OCI-M1 (cell line): Measurements from ENCODE around the gene C11orf71.

Experiments used
- DNase-seq: peaks from one replicate; lab custom pipeline; 2025; lab: John Stamatoyannopoulos, UW

Gene C11orf71, protein sequence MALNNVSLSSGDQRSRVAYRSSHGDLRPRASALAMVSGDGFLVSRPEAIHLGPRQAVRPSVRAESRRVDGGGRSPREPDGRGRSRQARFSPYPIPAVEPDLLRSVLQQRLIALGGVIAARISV

DNA sequence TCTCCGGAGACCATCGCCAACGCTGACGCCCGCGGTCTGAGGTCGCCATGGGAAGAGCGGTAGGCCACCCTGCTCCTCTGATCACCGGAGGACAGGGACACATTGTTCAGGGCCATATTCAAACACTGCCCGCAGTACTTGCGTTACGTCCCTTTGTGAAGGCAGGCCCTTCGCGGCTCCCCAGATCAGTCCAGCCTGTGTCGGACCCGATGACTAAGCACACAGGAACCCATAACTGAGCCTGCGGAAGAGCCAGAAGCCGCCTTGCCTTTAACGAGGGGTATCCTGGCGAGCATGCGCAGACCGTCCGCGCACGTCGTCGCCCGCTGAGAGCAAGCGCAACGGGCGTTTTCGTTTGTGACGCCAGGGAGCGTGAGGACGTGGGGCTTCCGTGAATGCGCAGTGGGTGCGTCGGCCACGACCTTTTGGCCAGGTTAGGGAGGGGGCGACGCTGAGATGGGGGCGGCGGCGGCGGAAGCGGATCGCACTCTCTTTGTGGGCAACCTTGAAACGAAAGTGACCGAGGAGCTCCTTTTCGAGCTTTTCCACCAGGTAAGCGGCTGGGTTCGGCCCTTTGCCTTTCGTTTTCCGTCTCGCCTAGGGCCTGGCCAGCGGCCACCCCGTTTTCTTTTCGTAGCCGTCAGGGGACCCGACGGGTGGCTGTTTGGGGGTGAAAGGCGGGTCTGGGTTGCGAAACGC, at the start of gene C11orf71, which contains the start of gene RBM7:
Gene C11orf71 (minus strand): TSS at position 296 of the 699 bp plus-strand sequence. CDS start 180 bp downstream, at position 116.
Gene RBM7 (plus strand): TSS at position 451 of the 699 bp plus-strand sequence. CDS start 6 bp downstream, at position 457.
- peak; percentile 99 for DNase-seq

DNA sequence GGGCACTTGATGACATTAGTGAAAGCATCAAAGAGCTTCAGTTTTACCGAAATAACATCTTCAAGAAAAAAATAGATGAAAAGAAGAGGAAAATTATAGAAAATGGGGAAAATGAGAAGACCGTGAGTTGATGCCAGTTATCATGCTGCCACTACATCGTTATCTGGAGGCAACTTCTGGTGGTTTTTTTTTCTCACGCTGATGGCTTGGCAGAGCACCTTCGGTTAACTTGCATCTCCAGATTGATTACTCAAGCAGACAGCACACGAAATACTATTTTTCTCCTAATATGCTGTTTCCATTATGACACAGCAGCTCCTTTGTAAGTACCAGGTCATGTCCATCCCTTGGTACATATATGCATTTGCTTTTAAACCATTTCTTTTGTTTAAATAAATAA, 49.5 kb upstream of the C11orf71 start:
- peak; percentile 81 for DNase-seq

DNA sequence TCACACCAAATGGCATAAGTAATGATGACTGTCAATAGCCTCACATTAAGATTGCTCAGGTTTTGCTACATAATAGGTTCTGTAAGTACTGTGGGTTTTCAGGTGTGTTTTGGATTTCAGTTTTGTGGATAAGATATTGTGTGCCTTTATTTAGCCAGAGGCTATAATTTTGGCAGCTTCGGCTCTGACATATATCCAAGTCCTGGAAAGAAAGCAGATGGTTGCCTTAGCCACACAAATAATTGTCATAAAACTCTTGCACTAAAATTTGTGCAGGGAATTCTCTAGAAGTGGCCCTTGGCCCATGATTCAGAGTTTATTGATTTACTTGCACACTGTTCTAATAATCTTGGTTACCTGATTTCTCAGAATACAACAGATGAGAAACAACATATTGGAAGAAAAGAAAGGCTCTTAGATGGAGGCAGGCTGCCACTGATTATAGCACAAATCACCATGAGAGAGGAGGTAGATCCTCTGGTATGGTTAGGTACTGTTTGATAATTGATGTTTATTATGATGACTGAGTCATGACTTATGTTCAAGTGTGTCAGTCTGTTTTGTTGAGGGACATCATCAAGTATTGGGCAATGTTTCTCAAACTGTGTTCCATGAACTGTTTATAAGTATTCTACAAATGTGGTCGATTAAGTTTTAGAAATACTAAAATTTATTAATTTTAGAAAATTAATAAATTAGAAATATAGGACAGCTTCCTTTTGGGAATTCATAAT, 48.6 kb upstream of the C11orf71 start:
- DNase-seq: peak; percentile 48

DNA sequence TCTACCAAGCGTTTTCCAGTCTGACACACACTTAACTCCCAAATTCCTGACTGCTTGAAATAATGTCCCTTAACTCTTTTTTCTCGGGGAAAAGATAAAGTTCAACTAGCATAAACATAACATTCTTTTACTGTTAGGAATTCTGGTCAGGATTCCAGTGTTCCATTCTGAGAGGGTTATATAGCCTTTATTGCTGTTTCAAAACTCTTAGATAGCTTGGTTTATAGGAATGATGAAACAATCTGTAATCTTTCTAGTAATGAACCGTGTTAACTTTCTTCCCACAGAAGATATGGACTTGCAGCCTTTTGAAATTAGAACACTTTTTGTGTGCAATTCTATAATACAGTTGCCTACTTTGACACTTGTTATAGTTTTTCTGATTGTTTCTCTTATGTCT, 47.6 kb upstream of the C11orf71 start:
- peak; percentile 92 for DNase-seq

DNA sequence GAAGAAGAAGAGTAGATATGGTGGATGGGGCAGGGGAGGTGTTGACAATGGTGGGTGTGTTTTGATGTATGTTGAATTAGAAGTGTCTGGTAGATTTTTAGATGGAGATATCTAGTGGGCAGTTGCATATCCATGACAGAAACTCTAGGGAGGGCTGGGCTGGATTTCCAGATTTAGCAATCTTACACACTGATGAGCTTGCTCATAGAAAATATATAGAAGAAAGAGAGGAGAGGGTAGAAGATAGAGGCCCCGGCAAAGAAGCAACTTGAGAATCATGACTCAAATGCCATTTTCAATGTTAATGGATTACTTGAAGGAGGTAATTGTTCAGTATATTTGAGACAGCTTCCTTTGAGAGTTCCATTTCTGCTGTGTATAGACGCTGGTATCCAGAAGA, 47.1 kb upstream of the C11orf71 start:
- DNase-seq: peak; percentile 73

DNA sequence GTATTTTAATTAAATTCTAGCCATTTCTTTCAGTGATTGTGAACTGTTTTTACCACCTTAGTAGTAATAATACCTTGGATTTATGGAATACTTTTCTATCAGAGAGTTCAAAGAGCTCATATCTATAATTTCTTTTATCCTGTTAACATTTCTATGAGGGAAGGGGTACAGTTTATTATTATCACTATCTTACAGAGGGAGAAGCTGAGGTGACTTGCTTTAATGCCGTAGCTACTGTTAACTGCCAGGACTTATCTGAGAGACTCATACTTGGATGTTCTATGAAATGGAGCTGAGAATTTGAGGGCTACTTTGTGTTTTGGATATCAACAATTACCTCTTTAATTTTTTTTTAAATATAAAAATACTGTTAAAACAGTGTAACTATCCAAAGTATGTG, 42.2 kb upstream of the C11orf71 start:
- peak; percentile 72 for DNase-seq

DNA sequence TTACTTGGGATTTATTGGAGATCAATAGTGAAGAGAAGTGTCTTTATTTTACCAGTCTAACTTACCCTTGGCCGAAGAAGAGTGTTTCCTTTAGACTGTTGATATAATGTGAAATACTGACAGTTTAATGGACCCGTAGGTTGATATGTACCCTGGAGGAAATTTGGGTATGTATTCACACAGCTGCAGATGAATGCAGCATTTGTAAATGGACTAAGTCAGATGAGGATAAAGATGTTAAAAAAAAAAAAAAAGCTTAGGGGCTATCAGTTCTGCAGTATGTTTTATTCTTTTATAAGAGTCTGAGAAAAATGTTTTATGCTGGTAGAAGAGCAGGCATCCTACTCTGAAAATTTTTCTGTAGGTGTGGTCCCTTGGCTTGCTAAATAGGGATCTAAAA, 41.6 kb upstream of the C11orf71 start:
- peak; percentile 67 for DNase-seq

DNA sequence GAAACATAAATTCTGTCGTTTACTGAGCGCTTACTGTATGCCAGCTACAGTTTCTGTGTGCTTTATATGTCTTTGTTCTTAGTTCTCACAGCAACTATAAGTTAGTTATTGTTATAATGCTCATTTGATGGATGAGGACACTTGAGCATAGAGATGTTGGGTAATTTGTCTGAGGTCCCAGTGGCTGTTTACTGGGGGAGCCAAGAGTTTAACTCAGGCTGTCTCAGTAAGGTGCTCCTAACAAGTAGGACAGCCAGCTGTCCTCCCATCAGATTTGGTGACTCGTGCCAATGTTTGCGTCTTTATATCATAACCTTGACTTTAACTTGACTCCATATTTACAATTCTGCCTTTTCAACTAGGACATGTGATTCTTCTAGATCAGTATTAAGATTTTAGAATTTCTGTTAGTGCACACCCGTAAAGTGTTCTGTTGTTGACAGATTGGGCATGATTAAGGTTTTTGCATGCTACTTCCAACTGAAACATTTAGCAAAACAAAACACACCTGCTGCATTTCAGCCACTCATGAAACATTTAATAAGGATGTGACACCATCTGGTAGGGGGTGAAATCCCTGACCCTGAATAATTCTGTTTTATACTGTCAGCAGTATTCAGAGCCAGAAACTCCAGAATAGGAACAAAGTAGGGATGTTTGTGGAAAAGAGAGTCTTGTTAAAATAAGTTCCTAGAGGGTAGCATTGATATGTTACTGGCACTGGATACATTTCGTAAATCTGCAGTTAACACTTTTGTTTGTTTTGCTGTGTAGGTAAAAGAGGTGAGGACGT, 40.9 kb upstream of the C11orf71 start:
- DNase-seq: peak; percentile 64

DNA sequence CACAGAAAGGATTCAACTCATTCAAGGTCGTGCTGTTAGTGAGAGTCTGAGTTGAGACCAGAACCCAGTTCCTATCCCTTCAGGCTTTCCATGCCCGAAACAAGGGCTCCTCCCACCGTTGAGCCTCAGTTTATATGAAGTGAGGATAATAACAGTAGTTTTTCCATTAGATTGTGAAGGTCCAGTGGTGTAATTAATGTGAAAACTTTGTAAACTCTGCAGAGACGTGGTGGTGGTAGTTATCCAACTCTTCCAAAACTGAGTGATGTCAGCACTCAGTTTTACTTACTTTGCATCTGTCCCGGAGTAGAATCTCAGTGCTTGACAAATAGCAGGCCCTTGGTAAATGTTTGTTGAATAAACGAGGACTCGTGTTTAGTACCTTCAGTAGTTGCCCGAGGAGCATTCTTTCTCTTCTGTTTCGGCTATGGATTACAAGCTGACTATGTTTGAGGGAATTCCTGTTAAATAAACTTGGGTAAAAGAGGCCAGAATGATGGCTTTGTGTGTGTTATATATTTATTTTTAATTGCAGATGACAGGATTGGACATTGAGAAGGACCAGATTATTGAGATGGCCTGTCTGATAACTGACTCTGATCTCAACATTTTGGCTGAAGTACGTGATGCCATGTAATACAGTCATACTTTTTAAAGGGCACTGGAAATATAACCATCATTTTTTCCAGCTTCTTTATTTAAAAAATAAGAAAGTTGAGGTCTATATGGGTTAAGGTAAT, 40.0 kb upstream of the C11orf71 start:
- no peak for DNase-seq

DNA sequence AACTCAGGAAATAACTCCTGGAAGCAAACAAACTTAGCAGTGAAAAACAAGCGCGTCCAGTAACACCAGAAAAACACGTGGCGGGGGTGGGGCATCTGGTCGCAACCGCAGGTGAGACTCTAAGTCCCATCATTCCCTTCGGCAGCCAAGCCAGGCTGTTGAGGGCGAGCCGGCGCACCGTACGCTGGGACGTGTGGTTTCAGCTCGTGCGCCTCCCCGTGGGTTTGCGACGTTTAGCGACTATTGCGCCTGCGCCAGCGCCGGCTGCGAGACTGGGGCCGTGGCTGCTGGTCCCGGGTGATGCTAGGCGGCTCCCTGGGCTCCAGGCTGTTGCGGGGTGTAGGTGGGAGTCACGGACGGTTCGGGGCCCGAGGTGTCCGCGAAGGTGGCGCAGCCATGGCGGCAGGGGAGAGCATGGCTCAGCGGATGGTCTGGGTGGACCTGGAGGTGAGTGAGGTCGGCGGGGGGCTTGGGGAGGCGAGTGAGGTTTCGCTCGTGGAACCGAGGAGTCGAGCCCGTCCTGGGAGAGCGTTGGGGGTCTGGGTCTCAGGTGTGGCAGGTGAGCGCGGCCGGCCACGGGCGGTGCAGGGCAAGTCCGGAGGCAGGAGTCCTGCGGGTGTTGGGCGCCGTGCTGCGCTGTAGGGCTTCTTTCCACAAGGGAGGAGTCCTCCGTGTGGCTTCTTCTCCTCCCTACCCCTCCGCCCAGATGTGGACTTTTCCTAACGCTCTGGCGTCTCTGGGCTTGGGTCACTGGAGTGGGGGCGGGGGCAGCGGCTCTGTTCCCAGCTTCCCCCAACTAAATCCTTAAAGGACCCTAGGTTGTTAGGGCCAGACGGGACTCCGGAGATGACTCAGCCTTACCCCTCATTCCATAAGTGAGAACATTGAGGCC, 39.2 kb upstream of the C11orf71 start, which contains the start of gene REXO2:
Gene REXO2 (plus strand): TSS at position 239 of the 892 bp plus-strand sequence. CDS start 62 bp downstream, at position 301.
- DNase-seq: peak; percentile 99

DNA sequence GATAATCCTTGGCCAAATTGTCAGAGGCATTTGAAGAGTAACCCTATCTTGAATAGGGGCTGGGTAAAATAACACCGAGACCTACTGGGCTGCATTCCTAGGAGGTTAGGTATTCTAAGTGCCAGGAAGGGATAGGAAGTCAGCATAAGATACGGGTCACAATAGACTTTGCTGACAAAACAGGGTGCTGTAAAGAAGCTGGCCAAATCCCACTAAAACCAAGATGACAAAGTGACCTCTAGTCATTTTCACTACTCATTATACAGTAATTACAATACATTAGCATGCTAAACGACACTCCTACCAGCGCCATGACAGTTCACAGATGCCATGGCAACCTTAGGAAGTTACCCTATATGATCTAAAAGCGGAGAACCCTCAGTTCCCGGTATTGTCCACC, 38.0 kb upstream of the C11orf71 start:
- peak; percentile 45 for DNase-seq

DNA sequence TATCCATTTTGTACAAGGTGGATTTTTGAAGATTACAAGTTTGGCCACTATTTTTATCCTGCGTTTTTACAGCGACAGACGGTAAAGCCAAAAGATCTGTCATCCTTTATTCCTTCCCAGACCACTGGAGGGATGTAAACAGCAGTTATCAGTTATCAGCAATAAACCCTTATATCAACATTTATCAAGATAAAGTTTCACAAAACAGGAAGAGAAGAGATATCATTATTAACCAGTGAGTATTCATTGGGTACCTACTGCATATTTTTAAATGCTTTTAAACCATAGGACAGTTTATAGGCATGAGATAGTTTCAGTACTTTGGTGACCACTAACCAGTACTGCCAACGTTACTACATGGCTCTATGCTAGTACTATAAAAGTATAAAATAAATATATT, 33.1 kb upstream of the C11orf71 start:
- no peak for DNase-seq

DNA sequence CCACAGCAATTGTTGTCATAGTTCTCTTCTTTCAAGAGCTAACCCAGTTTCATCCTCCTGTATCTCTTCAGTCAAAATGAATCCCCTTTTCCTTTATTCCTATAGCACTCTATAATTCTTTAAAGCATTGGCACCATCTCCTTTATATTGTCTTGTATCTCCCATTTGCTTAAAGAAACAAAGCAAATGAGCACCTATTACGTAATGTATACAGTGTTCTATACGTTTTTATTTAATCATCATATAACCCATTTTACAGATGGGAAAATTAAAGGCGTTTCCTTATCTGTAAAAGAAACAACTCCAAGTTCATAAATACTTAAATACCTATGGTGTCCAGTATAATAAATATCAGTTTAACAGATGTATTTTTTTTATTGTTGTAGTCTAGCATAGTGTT, 32.6 kb upstream of the C11orf71 start:
- DNase-seq: no peak

DNA sequence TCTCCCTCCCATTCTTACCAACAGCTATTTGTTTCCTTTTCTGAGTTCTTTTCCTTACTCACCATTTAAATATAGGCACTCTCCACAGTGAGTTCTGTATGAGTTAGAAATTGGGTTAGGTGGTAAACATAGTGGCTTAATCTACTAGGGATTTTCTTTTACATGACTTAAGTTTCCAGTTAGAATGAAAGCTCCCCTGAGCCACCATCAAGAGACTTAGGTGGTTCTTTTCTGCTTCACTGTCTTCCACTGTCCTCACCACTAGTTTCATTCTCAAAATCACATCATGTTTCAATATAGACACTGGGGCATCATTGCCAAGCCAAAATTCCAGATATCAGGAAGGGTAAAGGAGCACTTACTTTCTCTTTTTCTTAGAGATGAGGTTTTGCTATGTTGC, 30.0 kb upstream of the C11orf71 start:
- DNase-seq: no peak

DNA sequence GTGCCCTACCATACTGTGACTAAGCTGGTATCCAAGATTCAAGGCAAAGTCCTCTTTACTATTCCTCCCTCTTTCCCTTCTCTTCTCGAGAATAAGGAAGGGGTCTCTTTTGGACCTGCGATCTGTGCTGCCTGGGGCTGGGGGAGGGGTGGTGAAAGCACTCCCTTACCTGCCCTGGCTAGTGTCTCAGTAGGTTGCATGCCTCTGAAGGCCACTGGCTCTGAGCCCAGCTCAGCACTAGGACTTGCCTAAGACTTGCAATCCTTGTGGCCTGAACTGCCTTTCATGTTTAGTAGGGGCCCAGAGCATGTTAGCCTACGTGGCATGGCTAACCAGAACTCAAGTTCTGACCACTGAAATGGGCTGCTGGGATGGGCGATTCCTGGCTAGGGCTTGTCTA, 26.0 kb upstream of the C11orf71 start:
- DNase-seq: no peak

DNA sequence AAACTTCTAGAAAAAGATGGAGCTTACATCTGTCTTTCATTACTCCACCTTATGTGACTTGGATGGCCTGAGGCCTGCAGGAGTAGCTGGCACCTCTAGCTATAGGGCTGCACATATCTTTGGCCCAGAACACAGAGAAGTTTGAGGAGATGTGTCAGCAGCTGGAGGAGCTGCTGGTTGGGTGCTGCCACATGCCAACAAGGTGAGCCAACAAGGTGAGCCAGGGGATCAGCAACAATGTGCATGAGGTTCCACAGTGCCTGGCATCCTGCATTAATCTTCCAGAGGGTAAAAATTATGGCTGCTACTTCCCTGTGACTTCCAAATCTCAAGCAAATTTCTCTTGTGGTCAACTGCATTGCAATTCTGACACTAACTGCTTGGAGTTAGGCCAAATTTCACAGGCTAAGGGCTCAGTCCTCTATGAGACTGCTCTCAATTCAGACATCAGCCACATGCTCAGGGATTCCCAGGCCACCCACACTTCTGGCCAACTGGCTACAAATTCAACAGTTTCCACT, 16.2 kb upstream of the C11orf71 start:
- DNase-seq: peak; percentile 35

DNA sequence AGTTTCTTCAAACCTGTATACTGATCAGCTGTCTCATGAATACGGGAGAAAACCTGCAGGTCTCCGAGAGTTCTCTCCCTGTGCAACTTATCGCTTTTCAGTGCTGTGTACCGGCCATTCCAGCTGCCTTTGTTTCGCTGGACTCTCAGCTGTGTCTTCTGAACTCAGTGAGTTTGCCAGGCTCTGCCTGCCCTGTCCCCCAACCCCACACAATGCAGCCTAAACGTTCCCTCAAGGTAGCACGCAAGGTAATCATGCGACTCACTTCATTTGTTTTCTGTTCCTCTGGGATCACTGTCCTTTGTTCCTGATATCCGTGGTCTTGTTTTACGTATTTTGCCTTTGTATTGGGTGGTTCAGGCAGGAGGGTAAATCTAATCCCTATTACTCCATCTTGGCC, 13.6 kb upstream of the C11orf71 start:
- no peak for DNase-seq

DNA sequence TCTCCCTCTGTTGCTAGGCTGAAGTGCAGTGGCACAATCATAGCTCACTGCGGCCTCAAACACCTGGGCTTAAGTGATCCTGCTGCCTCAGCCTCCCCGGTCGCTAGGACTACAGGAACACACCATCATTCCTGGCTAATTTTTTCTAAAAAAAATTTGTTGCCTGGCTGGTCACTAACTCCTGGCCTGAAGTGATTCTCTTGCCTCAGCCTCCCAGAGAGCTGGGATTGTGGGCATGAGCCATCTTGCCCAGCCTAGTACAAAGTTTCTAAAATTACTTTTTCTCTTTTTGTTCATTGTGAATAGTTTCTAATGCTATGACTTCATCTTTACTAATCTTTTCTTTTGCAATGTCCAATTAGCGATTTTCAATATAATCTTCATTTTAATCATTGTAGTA, 12.6 kb upstream of the C11orf71 start:
- no peak for DNase-seq

DNA sequence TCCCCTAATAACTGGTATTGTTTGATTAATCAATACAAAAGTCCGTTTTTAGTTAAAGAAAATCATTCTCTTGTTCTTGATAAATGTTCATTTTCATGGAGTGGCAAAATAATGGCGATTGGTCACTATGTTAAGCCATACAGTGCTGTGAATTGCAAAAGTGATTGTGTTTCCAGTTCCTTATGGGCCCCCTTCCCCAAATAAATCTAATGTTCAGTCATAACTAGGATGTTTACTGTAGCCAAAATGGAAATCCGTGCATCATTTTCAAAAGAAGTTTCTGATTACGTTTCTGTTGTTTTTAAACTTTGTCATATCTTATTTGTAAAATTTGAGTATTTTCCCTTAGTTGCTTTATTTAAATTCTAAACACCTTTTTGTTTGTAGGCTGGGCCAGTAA, 1.0 kb upstream of the C11orf71 start:
- DNase-seq: peak; percentile 56

DNA sequence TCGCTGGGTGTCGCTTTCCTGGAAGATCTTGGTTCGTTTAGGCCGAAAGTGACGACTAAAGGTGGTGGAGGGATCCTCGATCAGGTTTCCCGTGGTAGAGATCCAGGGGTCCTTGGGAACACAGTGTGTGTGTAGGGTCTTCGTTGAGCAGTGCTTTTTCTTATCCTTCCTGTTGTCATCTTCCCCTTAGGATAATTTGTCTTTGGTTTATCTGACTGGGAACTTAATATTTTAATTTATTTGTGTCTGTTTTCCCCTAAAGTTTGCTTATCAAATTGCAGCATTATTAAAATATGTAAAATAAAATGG, 558 bp upstream of the C11orf71 start:
- no peak for DNase-seq
